ENCODE results near the gene CFC1B. TPM values are rescaled to one million over a fixed set of nuclear protein-coding genes. Genes with fewer than 3 reads are reported as not detected.
"Not testable (repeated sequence)": the region's sequence is repeated elsewhere in the genome, so short reads cannot be mapped to it uniquely, and the experiment has no call there.

CFC1B gene
- not detected for total RNA-seq
- long read RNA-seq = 0 reads

DNA sequence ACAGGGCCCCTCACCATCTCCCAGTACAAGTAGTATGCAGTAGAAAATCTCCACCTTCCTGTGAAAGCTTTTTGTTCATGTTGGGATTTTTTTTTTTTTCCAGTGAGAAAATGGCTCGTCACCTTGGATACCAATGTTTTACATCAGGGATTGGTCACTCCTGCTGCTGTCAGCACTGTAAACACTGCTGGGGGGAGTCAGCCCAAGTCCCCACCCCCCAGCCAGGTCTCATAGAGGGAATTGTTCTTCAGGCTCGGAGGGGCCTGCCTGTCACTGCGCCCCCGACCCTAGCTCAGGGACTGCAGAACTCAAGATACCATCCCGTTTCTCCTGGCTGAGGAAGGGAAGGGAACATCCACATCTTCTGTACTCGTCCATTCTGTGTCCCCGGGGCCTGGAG lies at the start of gene CFC1B:
Gene CFC1B, plus strand, starts transcription at position 231 of the 400 bp plus-strand sequence. CDS start 263 bp downstream, outside the sequence.
- intact Hi-C loops (cut with DNase I); ATAC-seq; H3K4me1 ChIP-seq; H3K27me3 ChIP-seq (ENCODE audit: low read depth); H3K36me3 ChIP-seq; H3K27ac ChIP-seq; DNase-seq; H3K4me3 ChIP-seq; H3K9me3 ChIP-seq: not testable (repeated sequence)

DNA sequence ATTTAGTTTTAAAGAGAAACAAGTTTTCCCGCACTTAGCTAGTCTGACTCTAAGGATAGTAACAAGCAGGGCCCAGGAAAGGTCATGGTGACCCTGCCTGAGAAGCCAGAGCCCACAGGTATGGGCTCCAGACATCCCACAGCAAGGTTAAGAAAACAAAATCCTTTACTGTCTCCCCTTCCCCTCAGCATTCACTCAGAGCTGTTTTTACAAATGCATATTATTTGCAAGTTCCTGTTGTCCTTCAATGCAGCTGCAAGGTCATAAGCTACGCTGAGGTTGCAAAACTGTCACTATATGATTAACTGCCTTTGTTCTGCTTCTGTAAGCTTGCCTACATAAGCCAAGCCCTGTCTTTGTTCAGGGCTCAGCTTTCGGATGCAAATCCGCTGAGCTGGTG lies 29.9 kb upstream of the CFC1B start:
- intact Hi-C loops (cut with DNase I); ATAC-seq; H3K4me1 ChIP-seq; H3K36me3 ChIP-seq; DNase-seq; H3K27ac ChIP-seq; H3K27me3 ChIP-seq (ENCODE audit: low read depth); H3K4me3 ChIP-seq; H3K9me3 ChIP-seq: not testable (repeated sequence)

- DNase-seq; H3K27me3 ChIP-seq (ENCODE audit: low read depth); ATAC-seq; H3K27ac ChIP-seq; H3K4me3 ChIP-seq; H3K4me1 ChIP-seq; intact Hi-C loops (cut with DNase I); H3K36me3 ChIP-seq; H3K9me3 ChIP-seq: not testable (repeated sequence)
Measured at GRCh38 chr2:130509228-130509627, 11.8 kb upstream of the CFC1B start, which contains the start of gene POTEI. Gene POTEI (minus strand): TSS chr2:130509328. CDS start chr2:130509235, 93 bp downstream.

DNA sequence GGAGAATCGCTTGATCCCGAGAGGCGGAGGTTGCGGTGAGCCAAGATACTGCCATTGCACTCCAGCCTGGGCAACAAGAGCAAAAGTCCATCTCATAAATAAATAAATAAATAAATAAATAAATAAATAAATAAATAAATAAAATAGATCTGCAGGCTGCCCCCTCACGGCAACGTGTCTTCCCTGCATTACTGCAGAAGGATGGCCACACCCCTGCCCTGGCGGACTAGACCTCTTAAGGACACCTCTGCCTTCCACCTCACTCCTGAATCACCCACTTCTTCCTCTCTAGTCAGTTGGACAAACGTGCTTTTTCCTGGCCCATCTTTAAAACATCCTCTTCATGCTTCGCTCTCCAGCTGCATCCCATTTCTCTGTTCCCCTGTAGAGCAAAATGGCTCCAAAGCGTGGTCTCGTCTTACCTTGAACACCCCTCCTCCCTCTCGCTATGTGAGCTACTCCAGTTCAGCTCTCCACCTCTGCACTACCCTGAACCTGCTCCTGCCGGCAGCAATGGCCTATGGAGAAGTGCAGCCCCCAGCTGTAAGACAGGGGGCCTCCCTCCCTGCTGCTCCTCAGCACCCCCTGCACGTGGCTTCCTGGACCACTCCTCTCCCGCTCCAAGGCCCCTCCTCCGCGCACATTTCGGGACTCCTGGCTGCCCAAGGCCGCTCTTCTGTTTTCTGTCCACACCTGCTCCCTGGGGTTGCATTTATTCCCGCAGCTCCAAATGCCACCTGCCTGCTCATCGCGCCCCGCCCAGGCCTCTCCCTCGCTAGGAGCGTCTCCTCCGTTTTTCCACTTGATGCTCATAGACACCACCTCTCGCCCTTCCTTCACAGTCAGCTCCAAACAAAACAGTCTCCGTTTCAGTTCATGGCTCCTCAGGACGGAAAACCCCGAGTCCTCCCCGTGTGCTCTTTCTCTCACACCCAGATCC lies 9.9 kb upstream of the CFC1B start:
- ATAC-seq = peak in 1 of 2 donors; percentile 32
- H3K27ac ChIP-seq; H3K4me1 ChIP-seq; H3K4me3 ChIP-seq; H3K36me3 ChIP-seq; H3K27me3 ChIP-seq (ENCODE audit: low read depth); DNase-seq; H3K9me3 ChIP-seq; intact Hi-C loops (cut with DNase I): not testable (repeated sequence)

- H3K4me1 ChIP-seq; DNase-seq; H3K4me3 ChIP-seq; H3K36me3 ChIP-seq; intact Hi-C loops (cut with DNase I); H3K27me3 ChIP-seq (ENCODE audit: low read depth); H3K27ac ChIP-seq; H3K9me3 ChIP-seq: not testable (repeated sequence)
- peak in 1 of 2 donors; percentile 32 for ATAC-seq
Measured at GRCh38 chr2:130511747-130512451, 9.1 kb upstream of the CFC1B start.

DNA sequence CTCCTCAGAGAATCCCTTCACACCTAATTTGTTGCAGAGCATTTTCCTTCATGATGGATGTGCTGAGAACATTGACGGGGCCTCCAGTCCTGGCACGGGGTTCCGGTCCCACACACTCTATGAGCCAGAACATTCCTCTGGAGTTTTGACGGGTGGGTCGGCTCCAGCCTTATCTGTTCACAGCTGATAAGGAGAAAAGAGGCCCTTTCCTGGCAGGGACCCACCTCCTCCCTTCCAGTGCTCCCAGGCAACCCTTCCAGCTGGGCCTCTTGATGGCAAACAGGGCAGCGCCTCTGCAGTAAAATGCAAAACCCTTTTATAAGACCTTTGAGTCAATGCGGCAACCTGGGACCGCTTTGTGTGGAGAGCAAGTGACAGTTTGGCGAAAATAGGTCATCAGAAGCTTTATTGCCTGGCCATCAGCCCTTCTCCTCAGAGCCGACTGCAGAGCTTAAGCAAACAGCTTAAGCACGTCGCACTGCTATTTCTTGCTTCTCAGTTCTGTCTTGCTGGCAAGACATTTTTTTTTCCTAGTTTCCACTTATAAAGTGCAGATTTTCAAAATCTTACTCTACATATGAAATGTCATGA lies 2.4 kb upstream of the CFC1B start:
- H3K4me3 ChIP-seq; DNase-seq; H3K9me3 ChIP-seq; H3K27me3 ChIP-seq (ENCODE audit: low read depth); H3K27ac ChIP-seq; H3K4me1 ChIP-seq; intact Hi-C loops (cut with DNase I); H3K36me3 ChIP-seq: not testable (repeated sequence)
- peak; percentile 51 to 76 for ATAC-seq

DNA sequence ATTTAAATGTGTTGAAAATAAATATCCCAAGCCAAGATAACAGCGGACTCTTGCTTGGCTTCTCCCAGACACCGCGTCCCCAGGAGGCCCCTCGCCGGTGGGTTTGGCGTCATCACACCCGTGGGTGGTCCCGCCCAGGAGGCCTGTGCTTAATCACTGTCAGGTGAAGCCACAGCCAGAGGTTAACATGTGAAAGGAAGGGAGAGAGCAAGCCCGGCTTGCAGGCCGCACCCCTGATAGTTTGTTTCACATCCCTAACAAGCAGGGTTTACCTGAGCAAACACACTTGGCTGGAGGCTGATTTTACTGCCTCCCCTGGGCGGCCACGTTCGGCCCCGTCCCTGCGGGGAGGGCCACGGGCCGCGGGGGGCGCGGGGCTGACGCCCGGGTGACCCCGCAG lies 1.4 kb downstream of the CFC1B start:
- ATAC-seq; H3K27me3 ChIP-seq (ENCODE audit: low read depth); H3K4me1 ChIP-seq; intact Hi-C loops (cut with DNase I); H3K4me3 ChIP-seq; H3K27ac ChIP-seq; H3K36me3 ChIP-seq; DNase-seq; H3K9me3 ChIP-seq: not testable (repeated sequence)

DNA sequence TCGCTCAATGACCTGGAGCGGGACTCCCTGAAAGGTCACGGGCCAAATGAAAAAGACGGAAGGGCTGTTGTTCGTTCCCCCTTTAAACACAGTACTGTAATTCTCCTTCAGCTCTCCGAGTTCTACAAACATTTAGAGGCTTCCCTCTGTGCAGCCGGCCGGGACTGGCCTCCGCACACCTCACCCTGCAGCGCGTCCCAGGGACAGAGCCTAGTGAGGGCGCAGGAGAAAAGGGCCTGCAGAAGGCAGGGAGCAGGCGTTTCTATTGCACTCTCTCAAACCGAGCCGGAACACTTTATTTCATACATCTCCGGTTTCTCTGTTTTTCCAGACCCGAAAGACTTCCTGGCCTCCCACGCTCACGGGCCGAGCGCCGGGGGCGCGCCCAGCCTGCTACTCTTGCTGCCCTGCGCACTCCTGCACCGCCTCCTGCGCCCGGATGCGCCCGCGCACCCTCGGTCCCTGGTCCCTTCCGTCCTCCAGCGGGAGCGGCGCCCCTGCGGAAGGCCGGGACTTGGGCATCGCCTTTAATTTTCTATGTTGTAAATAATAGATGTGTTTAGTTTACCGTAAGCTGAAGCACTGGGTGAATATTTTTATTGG lies 6.4 kb downstream of the CFC1B start:
- H3K27me3 ChIP-seq (ENCODE audit: low read depth); DNase-seq; H3K9me3 ChIP-seq; H3K4me1 ChIP-seq; H3K27ac ChIP-seq; H3K4me3 ChIP-seq; intact Hi-C loops (cut with DNase I); H3K36me3 ChIP-seq: not testable (repeated sequence)
- peak in 1 of 2 donors; percentile 28 for ATAC-seq

DNA sequence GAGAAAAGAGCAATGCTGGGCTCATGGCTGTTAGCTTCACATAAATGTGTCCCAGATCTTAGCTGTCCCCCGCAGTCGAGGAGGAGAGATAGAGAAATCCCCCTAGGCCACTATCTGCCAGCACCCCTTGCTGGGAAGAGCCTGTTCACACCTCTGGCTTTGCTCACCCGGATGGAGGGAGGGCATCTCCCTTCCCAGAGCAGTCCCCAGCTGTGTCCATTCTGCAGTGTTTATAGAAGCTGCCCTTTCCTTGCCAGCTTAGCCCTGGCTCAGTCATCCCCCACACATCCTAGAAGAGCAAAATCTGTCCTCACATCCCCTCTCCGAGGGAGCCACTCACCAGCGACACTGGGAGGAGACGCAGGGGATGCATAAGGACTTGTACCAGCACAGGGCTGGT lies 8.5 kb downstream of the CFC1B start:
- H3K27ac ChIP-seq; ATAC-seq; H3K9me3 ChIP-seq; H3K4me1 ChIP-seq; H3K27me3 ChIP-seq (ENCODE audit: low read depth); H3K4me3 ChIP-seq; H3K36me3 ChIP-seq; DNase-seq; intact Hi-C loops (cut with DNase I): not testable (repeated sequence)

- H3K27ac ChIP-seq; intact Hi-C loops (cut with DNase I); H3K4me3 ChIP-seq; DNase-seq; ATAC-seq; H3K4me1 ChIP-seq; H3K9me3 ChIP-seq; H3K36me3 ChIP-seq; H3K27me3 ChIP-seq (ENCODE audit: low read depth): not testable (repeated sequence)
Measured at GRCh38 chr2:130530212-130530611, 9.2 kb downstream of the CFC1B start.

GRCh38 chr2:130531225-130531624 lies 10.2 kb downstream of the CFC1B start:
- H3K27me3 ChIP-seq (ENCODE audit: low read depth); H3K27ac ChIP-seq; H3K36me3 ChIP-seq; DNase-seq; H3K9me3 ChIP-seq; H3K4me3 ChIP-seq; H3K4me1 ChIP-seq; ATAC-seq; intact Hi-C loops (cut with DNase I): not testable (repeated sequence)

DNA sequence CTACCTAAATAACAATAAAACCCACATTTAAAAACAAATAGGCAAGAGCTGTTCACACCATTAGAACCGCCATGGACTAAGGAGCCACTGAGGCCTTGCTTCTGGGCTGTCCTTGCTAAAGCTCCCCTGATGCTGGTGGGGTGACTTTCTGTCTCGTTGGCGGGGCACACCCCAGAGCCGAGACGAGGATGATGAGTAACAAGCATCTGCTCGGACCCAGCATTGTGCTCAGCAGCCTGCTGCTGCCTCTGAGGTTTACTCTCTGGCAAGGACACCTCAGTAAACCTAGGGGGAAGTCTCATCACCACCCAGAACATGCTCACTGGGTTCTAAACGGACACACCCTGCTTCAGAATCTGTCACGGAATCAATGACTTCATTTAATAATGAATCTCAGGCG lies 10.7 kb downstream of the CFC1B start:
- H3K9me3 ChIP-seq; DNase-seq; ATAC-seq; H3K27me3 ChIP-seq (ENCODE audit: low read depth); H3K4me3 ChIP-seq; intact Hi-C loops (cut with DNase I); H3K36me3 ChIP-seq; H3K27ac ChIP-seq; H3K4me1 ChIP-seq: not testable (repeated sequence)

- ATAC-seq; intact Hi-C loops (cut with DNase I); H3K36me3 ChIP-seq; H3K4me3 ChIP-seq; H3K27ac ChIP-seq; H3K4me1 ChIP-seq; DNase-seq; H3K9me3 ChIP-seq; H3K27me3 ChIP-seq (ENCODE audit: low read depth): not testable (repeated sequence)
Measured at GRCh38 chr2:130536654-130537053, 15.6 kb downstream of the CFC1B start.

Data from lower lobe of right lung (tissue), 2 donors.